GM20431 (cell line): ENCODE measurements around the gene MARCHF10.

Source experiments
- in situ Hi-C: fragments of 300-500 bp; cut with MseI, MboI; formaldehyde crosslinking; loops from one replicate; pipeline ENCODE4 v1.15.0; 2020; ENCODE audit warnings: low sequenced_read_pairs; ENCODE audit not compliant: unreplicated experiment

Gene MARCHF10

DNA sequence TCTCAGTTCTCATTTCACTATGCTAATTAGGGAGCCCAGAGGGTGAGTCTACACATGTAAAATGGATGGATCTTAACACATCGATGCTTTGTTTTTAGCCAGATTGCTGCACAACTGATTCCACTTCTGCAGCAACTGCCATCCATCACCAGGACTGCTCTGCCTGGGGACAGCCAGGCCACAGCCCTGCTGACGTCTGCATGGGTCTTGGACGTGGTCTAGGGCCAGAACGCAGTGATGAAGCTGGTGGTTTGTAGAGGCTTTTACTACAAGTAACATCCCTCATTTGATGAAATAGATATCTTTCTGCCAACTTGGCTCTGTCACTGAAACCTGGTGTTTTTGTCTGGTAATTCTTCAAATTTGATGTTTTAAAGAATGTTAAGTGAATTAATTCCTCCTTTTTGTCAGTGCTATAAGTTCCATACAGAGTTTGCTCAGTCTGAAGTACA, 50.6 kb downstream of the MARCHF10 start:
- in situ Hi-C loops, result no loop called here

DNA sequence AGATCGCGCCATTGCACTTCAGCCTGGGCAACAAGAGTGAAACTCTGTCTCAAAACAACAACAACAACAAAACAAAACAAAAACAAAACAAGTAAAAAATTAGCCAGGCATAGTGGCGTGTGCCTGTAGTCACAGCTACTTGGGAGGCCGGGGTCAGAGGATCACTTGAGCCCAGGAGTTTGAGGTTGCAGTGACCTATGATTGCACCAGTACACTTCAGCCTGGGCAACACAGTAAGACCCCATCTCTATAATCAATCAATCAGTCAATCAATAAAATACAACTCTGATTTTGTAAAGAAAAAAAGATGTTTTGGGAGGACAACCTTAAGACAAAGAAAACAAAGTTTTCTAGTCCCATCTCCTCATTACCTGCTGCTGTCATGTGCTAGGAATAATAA, 51.9 kb downstream of the MARCHF10 start:
- in situ Hi-C loops, result no loop called here

DNA sequence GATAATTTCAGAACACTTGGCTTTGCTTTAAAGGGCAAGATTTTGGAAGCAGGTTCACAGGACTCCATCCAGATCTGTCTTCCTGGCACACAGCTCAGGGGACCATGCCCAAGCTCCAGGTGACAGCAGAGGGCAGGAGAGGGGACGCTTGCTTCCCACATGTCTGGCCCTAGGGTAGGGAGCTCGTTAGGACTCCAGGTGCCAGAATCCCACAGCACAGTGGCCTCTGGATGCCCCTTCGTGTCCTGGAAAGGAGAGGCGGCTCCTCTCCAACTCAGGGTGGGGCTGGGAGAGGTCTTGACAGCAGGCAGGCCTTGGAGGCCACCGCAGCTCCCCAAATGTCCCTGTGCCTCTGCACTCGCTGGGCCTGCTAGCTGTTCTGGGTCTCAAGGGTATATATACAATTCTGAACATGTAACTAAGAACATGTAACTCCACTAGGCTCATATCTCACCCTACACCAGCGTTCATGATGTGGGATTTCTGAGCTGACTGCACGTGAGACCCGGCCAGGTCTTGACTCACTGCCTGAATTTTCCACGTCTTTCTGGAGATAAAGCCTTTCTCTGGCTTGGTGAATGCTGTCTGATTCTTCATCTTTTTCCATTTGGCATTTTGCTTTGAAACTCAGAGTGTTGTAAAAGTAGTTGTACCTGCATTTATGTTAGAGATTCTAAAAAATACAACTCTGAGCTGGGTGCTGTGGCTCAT, 52.8 kb downstream of the MARCHF10 start:
- in situ Hi-C loops, result no loop called here

DNA sequence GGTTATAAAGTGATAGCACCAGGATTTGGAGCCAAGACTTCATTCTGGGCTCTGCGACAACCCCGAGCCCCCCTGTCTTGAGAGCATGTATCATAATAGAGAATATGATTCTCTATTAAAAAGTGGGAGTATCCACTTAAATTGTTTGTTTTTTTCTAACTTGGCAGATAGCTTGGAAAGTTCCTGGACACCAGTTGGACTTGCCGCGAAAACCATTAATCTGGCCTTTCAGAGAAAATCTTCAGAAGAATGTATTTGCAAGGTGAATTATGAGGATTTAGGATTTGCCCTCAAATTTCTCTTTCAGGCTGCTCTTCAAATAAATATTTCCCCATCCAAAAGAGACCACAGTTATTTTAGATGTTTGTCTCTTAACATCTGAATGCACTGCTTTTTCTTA, 53.5 kb downstream of the MARCHF10 start:
- in situ Hi-C loops, result no loop called here

DNA sequence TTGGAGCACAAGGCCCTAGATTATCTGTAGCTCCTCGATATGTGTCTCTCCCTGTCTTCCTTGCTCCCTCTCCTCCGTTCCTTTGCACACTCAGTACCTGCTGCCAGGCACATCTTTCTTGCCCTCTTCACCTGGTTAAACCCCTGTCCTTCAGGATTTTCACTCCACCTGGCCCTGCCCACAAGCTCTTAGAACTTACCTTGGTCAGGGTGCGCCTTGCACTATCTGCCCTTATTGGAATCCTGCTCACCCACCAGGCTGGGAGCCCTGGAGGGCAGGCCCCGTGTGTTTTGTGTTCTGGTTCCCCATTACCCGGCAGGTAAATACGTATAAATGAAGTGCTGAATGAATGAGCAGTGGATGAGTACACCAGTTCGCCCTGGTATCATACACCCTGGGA, 54.6 kb downstream of the MARCHF10 start:
- in situ Hi-C loops, result no loop called here

DNA sequence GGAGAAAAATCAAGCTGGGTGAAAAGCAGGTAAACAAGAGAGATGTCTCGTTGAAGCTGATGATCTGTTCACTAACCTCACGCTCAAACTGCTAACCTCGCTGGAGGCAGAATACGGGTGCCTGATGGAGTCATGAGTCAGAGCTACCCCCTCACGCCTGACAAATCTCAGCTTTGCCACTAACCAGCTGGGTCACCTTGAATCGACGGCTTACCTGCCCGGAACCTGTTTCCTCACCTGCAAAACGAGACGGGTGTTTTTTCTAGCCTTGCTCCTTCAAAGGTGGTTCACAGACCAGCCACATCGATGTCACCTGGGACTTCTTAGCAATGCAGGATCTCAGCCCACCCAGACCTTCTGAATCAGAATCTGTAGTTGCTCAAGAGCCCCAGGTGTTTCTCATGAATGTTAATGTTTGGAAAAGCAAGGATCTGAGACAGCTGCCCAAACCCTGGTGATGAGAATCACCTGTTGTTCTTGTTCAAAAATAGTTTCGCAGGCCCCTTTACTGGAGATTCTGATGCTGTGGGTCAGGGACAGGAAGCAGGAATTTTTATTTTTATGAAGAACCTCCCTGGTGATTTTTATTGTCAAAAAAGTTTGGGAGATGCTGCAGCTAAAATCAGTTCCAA, 56.9 kb downstream of the MARCHF10 start:
- in situ Hi-C loops, result no loop called here

DNA sequence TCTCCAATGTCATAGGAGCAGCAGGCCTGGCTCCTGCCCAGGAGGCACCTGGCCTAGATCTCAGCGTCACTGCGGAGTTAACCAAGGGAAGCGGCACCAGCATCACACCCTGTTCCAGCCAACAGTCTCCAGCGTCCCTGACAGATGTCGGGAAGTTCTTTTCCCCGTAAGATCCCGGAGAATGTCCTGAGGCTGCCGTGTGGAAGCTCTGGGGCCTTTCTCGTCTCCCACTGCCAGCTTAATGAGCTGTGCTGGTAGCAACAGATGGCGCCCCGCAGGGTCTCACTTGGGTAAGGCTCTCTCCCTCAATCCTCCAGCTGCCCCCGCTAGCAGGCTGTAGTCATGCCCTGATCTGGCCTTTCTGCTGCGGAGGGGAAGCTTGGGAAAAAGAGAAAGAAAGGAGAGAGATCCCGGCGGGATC, 57.5 kb downstream of the MARCHF10 start:
- in situ Hi-C loops, result no loop called here

DNA sequence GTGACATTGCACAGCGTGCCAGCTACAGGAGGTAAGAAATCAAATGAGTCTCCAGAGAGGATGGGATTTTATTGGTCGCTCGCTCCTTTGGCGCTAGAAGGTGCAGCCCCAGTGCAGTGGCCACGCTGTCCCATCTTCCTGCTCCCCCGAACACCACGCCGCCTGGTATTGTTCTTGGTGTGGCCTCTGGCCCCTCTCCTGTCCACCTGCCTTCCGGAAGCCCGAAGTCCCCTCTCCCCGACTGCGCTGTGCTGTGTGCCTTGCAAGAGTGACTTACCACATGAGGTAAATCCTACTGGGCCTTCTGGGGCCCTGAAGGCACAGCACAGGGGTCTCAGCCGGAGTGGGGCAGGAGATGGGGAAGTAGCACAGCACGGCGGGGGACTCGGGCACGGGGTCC, 58.2 kb downstream of the MARCHF10 start:
- in situ Hi-C loops, result no loop called here

DNA sequence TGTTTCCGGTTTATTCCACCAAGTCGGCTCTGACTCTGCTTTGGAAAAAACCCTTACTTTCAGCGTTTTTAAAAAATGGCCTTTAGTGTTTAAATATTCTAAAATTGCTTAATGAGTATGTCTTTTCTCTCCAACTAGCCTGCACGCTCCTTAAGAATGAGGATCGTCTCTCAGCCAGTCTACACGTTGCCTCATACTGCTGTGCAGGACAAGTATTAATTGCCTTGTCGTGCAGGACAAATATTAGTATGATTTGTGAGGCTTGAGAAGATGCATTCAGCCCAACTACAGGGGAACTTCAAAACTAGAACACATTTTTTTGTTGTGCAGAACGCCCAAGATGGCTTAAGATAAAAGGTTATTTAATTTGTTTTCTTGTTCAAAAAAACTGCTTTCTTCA, 61.2 kb downstream of the MARCHF10 start:
- in situ Hi-C loops, result no loop called here

DNA sequence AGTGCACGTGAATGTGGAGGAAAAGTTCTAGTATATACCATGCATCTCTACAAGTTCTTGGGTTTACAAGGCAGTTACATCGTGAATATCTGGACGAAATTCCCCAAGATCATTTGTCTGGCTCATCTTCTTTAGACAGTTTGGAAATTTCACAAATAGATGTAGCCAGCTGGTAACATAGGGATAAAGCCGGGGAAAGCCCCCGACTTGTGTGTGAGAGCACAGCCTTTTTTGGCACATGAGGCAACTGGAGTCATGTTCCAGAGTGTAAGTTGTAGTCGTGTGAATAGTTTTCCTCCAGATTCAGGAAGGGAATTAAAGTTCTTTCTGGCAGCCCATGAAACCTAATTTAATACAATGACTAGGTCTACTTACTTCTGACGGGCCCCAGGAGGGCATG, 62.3 kb downstream of the MARCHF10 start:
- in situ Hi-C loops, result no loop called here

DNA sequence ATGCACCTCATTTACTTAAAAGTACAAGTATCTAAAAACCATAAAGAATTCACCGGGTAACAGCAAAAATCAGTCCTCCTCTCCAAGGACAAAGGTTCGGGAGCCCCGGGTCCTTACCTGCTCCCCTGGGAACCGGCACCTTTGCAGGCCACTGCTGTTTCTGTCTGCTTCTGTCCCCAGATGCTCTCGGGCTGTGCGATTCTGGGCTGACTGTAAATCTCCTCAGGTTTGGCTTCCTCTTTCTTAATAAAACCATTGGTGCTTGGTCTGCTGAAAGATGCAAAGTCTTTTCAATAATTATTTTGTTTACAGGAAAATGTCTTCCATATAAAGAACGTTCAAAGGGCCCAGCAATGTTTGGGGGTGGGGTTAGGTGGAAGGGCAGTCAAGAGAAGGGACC, 63.9 kb downstream of the MARCHF10 start:
- in situ Hi-C loops, result no loop called here

DNA sequence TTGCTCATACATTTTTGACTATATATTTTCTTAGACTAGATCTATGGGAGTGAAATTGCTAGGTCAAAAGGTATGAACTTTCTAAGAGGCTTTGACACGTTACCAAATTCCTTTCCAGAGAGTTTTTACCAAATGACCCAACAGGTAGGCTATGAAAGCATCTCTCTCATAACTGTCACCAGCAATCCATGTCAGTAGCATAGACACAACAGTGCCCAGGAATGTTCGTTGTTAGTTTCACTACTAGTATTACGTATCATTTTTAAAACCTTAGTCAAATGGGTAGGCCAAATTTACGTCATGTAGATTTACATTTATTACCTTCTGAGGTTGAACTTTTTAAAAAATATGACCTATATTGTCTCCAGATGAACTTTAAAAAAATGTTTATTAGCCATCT, 66.8 kb downstream of the MARCHF10 start:
- in situ Hi-C loops, result no loop called here

DNA sequence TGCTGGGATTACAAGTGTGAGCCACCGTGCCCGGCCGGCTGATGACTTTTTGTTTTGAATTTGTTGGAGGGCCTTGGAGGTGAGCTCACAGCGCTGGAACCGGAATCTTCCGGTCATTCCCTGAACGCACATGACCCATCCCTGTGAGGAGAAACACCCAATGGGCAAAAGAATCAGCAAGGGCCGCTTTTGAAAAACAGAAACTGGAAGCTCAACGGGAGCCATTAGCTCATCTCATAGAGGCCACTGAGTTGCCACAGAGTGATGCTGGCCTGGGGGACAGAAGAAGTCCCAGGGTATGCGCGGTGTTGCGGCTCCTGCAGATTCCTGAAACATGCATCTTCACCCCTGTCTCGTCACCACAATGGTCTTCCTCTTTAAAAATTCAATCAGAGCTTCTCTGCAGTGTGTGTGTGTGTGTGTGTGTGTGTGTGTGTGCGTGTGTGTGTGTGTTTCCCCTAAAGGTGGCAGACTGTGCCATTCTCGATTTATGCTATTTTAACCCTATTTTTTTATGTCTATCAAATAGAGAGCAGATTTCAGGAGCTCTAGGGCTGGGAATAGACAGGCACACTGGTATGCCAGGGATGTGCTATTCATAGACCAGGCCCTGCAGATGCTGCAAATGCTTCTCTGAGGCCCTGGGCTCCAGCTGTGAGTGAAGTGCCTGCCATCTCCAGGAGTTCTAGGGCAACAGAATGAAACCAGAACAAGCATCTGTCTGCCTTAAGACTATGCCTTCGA, 68.3 kb downstream of the MARCHF10 start:
- in situ Hi-C loops, result no loop called here

DNA sequence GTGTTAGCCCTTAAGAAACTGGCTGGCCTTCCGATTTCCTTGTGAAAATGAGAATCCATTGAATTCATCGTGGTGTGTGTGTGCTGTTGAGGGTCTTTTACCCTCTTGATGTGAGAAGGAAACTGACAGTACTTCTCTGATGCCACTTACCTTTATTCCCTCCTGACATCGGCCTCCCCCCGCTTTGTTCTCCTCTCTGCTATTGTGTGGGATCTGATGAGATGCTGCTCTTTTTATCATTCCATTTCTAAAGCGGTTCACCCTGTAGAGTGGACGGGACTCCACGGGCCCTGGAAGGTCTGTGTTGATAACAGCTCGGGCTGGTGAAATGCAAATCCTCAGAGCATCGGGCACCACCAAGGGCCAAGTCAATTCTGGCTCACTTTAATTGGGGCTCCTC, 69.8 kb downstream of the MARCHF10 start:
- in situ Hi-C loops, result no loop called here

DNA sequence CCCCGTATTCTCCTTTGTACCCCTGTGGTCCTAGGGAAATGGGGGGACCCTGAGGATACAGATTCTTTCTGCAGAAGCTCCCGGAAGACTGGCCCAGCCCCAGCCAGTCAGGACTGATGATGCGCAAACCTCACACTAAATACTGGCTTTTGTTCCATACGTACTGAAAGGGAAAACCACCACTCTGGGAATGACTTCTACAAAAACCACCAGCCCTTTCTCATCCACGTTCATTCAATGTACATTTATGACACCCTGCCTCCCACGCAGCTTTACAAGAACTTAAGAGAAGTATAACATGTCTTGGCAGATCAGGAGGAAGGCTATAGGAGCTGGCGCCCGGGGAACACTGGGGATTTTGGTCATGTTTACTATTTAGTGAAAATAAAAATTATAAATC, 70.6 kb downstream of the MARCHF10 start:
- in situ Hi-C loops, result no loop called here

DNA sequence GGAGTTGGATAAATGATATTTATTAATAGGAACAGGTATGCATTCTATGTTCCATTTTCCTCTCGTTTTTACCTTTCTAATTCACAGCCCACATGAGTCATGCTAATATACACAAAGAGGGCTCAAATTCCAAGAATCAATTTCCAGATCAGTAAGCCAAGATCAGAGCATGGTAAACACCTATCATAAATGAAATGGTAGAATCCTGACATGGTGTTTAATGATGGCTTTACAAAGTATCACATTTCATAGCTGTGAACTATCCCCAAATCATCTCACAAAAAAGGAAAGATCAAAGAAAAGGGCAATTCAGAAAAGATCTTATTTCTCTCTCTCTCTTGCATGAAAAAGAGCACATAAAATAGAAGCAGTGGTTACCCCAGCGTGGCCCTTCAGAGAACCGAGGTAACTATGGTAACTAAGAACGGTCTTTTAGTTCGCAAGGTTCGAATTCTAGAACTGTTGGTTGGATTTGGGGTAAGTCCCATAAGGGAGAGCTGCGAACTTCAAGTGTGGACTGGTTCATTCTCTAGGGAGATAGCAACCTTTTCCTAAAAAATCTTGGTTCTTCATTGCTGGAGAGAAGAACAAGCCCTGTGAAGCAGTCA, 73.0 kb downstream of the MARCHF10 start:
- in situ Hi-C loops, result no loop called here

DNA sequence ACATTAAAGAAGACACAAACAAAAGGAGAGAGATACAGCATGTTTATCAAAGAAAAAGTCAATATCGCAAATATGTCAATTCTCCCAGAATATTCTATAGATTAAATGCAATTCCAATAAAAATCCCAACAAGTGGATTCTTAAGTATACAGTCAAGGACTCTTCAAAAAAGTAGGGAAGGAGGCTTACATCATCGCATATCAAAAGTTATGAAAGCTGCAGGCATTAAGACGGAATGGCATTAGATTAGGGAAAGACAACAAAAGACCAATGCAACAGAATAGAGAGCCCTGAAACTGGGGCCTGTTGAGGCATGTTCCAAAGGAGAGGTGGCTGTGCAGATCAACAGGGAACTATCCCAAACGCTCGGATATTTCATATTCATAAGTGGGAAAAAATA, 76.0 kb downstream of the MARCHF10 start:
- in situ Hi-C loops, result no loop called here

DNA sequence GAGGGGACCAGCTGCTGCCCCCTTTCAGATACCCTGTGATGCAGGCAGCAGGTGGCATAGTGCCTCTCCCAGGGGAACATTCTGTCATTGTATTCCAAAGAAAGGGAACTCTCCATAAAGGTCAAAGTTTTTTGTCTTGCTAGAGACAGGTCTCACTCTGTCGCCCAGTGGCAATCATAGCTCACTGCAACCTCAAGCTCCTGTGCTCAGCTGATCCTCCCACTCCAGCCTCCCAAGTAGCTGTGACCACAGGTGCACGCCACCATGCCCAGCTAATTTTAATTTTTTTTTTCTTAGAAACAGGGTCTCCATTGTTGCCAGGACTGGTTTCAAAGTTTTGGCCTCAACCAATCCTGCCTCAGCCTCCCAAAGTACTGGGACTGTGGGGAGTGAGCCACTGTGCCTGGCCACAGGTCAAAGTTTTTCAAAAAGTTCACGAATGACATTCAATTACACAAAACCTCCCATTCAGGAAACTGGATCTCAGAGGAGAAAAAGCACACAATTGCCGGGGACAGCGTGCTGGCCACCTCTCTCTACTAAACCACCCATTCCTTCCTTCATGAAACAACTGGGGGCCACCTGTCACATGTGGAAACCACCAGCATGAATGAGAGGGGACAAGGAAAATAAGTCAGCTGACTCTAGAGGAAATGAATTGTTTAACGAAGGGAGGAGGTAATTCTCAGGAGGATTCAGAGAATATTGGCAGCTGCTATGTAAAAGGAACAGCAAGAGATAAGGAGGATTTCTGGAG, 80.0 kb downstream of the MARCHF10 start:
- in situ Hi-C loops, result no loop called here

DNA sequence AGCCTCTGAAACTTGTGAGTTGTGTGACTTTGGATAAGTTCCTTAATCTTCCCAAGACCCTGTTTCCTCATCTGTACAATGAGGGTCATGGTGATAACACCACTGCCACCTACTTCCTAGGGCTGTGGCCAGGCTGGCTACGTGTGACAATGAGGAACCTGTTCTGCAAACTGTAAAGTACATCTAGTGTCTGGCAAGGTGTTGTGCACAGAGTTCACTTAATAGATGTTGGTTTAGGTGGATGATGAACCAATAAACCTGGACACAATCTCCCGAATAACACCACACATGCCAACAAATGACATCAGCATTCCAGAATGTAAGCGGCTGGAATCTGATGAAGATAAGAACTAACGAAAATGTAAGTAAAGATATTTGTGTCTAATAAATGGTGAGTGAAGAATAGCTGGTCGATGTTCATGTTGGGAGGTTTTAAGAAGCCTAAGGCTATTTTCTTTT, 82.3 kb downstream of the MARCHF10 start:
- in situ Hi-C loops, result no loop called here
